Measurements from ENCODE around the gene C1orf53. TPM values are rescaled to one million over a fixed set of nuclear protein-coding genes. Genes with fewer than 3 reads are reported as not detected.

Gene C1orf53
- total and polyA plus RNA-seq, 2 experiments from 2014 or later = 2.7 to 3.8 TPM

GRCh38 chr1:197902131-197902453, 338 bp upstream of the C1orf53 start:
- Histone ChIP-seq H3F3A (replicated peaks; ENCODE audit: low read depth) (peaks cover 16% of the 10 kb centered on the region), H3K36me3 (ENCODE audit: insufficient read depth) (no peaks in the 10 kb centered on the region), H3K4me2 (peak overlapping the region; percentile 92), H3K27ac (ENCODE audit: low read depth) (no peak overlapping the region), H3K79me2 (replicated peaks; ENCODE audit: insufficient read depth) (no peaks in the 10 kb centered on the region), H3K4me3 (peak overlapping the region; percentile 71), H3K9me2 (ENCODE audit: insufficient read depth) (no peaks in the 10 kb centered on the region), H3K27me3 (ENCODE audit: insufficient read depth) (peaks cover 73% of the 10 kb centered on the region), H3K4me1 (ENCODE audit: insufficient read depth) (peaks cover 38% of the 10 kb centered on the region), H4K20me1 (replicated peaks; ENCODE audit: insufficient read depth) (no peaks in the 10 kb centered on the region), H2AFZ (peak overlapping the region; percentile 96)
- DNase-seq (ENCODE audit: low spot score) = peak; percentile 15
- H3K27ac Mint-ChIP-seq = no peak overlapping the region
- peaks cover 55% of the 10 kb centered on the region for H3K27me3 Mint-ChIP-seq (ENCODE audit: insufficient read depth, low read depth, poor library complexity)
- H3K36me3 Mint-ChIP-seq (ENCODE audit: low read depth) = no peaks in the 10 kb centered on the region
- H3K4me3 Mint-ChIP-seq = peak overlapping the region; percentile 82
- TF ChIP-seq ZNF331 (CRISPR knock-in tag; IDR thresholded peaks at IDR 0.05; ENCODE audit: low read depth) = no peak
- TF ChIP-seq STAT1 (IDR thresholded peaks at IDR 0.05; ENCODE audit: unreplicated experiment) = no peak
- no peak for TF ChIP-seq CTCF (conservative IDR thresholded peaks at IDR 0.05; ENCODE audit: low read depth in 2 of 2)
- peaks cover 2% of the 10 kb centered on the region; the same call in 1 of the 3 replicates for H3K9me3 Mint-ChIP-seq
- ATAC-seq = peak; percentile 23; the same call in 1 of the 3 replicates
- H3K4me1 Mint-ChIP-seq = peaks cover 17% of the 10 kb centered on the region; the same call in 2 of the 3 replicates

GRCh38 chr1:197903196-197903514, 725 bp downstream of the C1orf53 start:
- Histone ChIP-seq H3K4me3 (peak overlapping the region; percentile 71), H3K36me3 (ENCODE audit: insufficient read depth) (no peaks in the 10 kb centered on the region), H3K79me2 (replicated peaks; ENCODE audit: insufficient read depth) (no peaks in the 10 kb centered on the region), H2AFZ (peak overlapping the region; percentile 91; the same call in 1 of the 2 replicates), H3K4me1 (ENCODE audit: insufficient read depth) (peaks cover 48% of the 10 kb centered on the region), H3F3A (replicated peaks; ENCODE audit: low read depth) (peaks cover 18% of the 10 kb centered on the region), H3K4me2 (peak overlapping the region; percentile 92), H3K27ac (ENCODE audit: low read depth) (no peak overlapping the region), H3K9me2 (ENCODE audit: insufficient read depth) (no peaks in the 10 kb centered on the region), H3K27me3 (ENCODE audit: insufficient read depth) (peaks cover 84% of the 10 kb centered on the region), H4K20me1 (replicated peaks; ENCODE audit: insufficient read depth) (peaks cover 7% of the 10 kb centered on the region; the same call in 1 of the 2 replicates)
- Mint-ChIP-seq H3K9me3 (peaks cover 2% of the 10 kb centered on the region; the same call in 1 of the 3 replicates), H3K4me1 (peaks cover 18% of the 10 kb centered on the region), H3K27me3 (ENCODE audit: insufficient read depth, low read depth, poor library complexity) (peaks cover 66% of the 10 kb centered on the region), H3K36me3 (ENCODE audit: low read depth) (no peaks in the 10 kb centered on the region), H3K27ac (no peak overlapping the region; the same call in 1 of the 2 replicates), H3K4me3 (peak overlapping the region; percentile 82)
- no peak for TF ChIP-seq CREB1 (CRISPR knock-in tag; IDR thresholded peaks at IDR 0.05; ENCODE audit: low read depth)
- TF ChIP-seq EZH2 (IDR thresholded peaks at IDR 0.05; ENCODE audit: low read depth, unreplicated experiment) = peak; percentile 72
- DNase-seq (ENCODE audit: low spot score) = no peak
- peak; percentile 9 for ATAC-seq

GRCh38 chr1:197904126-197904787, 1.8 kb downstream of the C1orf53 start:
- H3K27ac ChIP-seq (ENCODE audit: low read depth) = no peak overlapping the region
- peaks cover 29% of the 10 kb centered on the region for H3K4me1 Mint-ChIP-seq
- H3K27ac Mint-ChIP-seq = no peak overlapping the region
- H3K4me1 ChIP-seq (ENCODE audit: insufficient read depth) = peaks cover 59% of the 10 kb centered on the region
- peak overlapping the region; percentile 92 for H3K4me2 ChIP-seq
- no peak overlapping the region for H2AFZ ChIP-seq
- no peaks in the 10 kb centered on the region for H3K9me2 ChIP-seq (ENCODE audit: insufficient read depth)
- H3K4me3 Mint-ChIP-seq = no peak overlapping the region
- peaks cover 10% of the 10 kb centered on the region for H4K20me1 ChIP-seq (replicated peaks; ENCODE audit: insufficient read depth)
- H3K79me2 ChIP-seq (replicated peaks; ENCODE audit: insufficient read depth) = no peaks in the 10 kb centered on the region
- ATAC-seq (no peak), DNase-seq (ENCODE audit: low spot score) (peak; percentile 11)
- peak overlapping the region; percentile 5; the same call in 1 of the 2 replicates for H3K4me3 ChIP-seq
- H3K36me3 Mint-ChIP-seq (ENCODE audit: low read depth) = no peaks in the 10 kb centered on the region
- peak; percentile 7 for TF ChIP-seq EZH2 (IDR thresholded peaks at IDR 0.05; ENCODE audit: low read depth, unreplicated experiment)
- TF ChIP-seq EZH2phosphoT487 (IDR thresholded peaks at IDR 0.05; ENCODE audit: unreplicated experiment) = no peak
- peaks cover 2% of the 10 kb centered on the region; the same call in 1 of the 3 replicates for H3K9me3 Mint-ChIP-seq
- peaks cover 28% of the 10 kb centered on the region for H3F3A ChIP-seq (replicated peaks; ENCODE audit: low read depth)
- H3K27me3 ChIP-seq (ENCODE audit: insufficient read depth) = peaks cover 94% of the 10 kb centered on the region
- H3K36me3 ChIP-seq (ENCODE audit: insufficient read depth) = no peaks in the 10 kb centered on the region
- peaks cover 77% of the 10 kb centered on the region for H3K27me3 Mint-ChIP-seq (ENCODE audit: insufficient read depth, low read depth, poor library complexity)
